ENCODE measurements around the gene ASGR1.

DNA sequence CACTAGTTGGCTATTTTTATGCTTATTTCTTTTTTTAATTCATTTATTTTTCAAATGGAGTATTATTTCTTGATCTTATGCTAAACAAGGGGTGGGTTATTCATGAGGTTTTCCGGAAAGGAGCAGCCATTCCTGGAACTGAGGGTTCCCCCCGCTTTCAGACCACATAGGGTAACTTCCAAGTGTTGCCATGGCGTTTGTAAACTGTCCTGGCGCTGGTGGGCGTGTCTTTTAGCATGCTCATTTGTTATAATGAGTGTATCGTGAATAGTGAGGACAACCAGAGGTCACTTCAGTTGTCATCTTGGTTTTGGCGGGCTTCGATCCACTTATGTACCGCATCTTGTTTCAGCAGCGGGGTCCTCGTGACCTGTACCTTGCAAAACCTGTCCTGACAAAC lies 35.0 kb downstream of the ASGR1 start:
- TF ChIP-seq CTCF (conservative IDR thresholded peaks at IDR 0.05; ENCODE audit: low read depth, low read length): no peak
- TF ChIP-seq EZH2 (IDR thresholded peaks at IDR 0.05; ENCODE audit: low read length, unreplicated experiment): no peak
- TF ChIP-seq EZH2phosphoT487 (IDR thresholded peaks at IDR 0.05; ENCODE audit: borderline replicate concordance, low read length): no peak
